GM20000 (cell line): Measurements from ENCODE around the gene EXOC5.
"Not testable (repeated sequence)": the region's sequence is repeated elsewhere in the genome, so short reads cannot be mapped to it uniquely, and the experiment has no call there.

Experiments used
- DNase-seq: peaks from one replicate; pipeline ENCODE4 v3.0.0; 2012; ENCODE audit warnings: low spot score
- CTCF ChIP-seq: IDR thresholded peaks from 2 replicates; pipeline ENCODE4 v1.5.1; 2012; ENCODE audit warnings: mild to moderate bottlenecking, control low read depth; ENCODE audit errors: extremely low read depth, missing control alignments

EXOC5 gene

GRCh38 chr14:57221931-57222330 lies 46.8 kb downstream of the EXOC5 start:
- DNase-seq, result no peak
- no peak for TF ChIP-seq CTCF

- no peak for DNase-seq
- TF ChIP-seq CTCF, result no peak
Observed at GRCh38 chr14:57212919-57213318, 55.8 kb downstream of the EXOC5 start.

- no peak for DNase-seq
- no peak for TF ChIP-seq CTCF
Observed at GRCh38 chr14:57209561-57209960, 59.1 kb downstream of the EXOC5 start.

GRCh38 chr14:57205938-57206337 lies 62.8 kb downstream of the EXOC5 start:
- DNase-seq, result no peak
- no peak for TF ChIP-seq CTCF

- not testable (repeated sequence) for DNase-seq
Observed at GRCh38 chr14:57202672-57203071, 66.0 kb downstream of the EXOC5 start.

GRCh38 chr14:57199921-57200320 lies 68.8 kb downstream of the EXOC5 start:
- TF ChIP-seq CTCF, result no peak
- DNase-seq, result no peak

- TF ChIP-seq CTCF, result no peak
- DNase-seq, result no peak
Observed at GRCh38 chr14:57189070-57189469, 79.6 kb downstream of the EXOC5 start.

GRCh38 chr14:57182760-57183503 lies 85.8 kb downstream of the EXOC5 start:
- peak; percentile 6 for DNase-seq

More at GRCh38 chr14:57182760-57183503, 85.8 kb downstream of the EXOC5 start:
- peak; percentile 37 for TF ChIP-seq CTCF
